ENCODE measurements around the gene ATOH1.

GRCh38 chr4:93878566-93878965, 50.0 kb downstream of the ATOH1 start:
- TF ChIP-seq CTCF (IDR thresholded peaks at IDR 0.05) = no peak
- TF ChIP-seq POLR2A (IDR thresholded peaks at IDR 0.05) = no peak

Data from breast epithelium (tissue), 3 donors.